ENCODE results near the gene ABCB4.

- TF ChIP-seq POLR2A (IDR thresholded peaks at IDR 0.05) (no peak), CTCF (IDR thresholded peaks at IDR 0.05) (no peak)
These were observed 17.3 kb downstream of the ABCB4 start for GRCh38 chr7:87458148-87458547.
